ENCODE data around the gene GRIK2. TPM values are rescaled to one million over a fixed set of nuclear protein-coding genes. Genes with fewer than 3 reads are reported as not detected.
"Not testable (repeated sequence)": the region's sequence is repeated elsewhere in the genome, so short reads cannot be mapped to it uniquely, and the experiment has no call there.

GRIK2 gene
- total RNA-seq, 1 experiment from 2014 or later = 0.07 TPM

DNA sequence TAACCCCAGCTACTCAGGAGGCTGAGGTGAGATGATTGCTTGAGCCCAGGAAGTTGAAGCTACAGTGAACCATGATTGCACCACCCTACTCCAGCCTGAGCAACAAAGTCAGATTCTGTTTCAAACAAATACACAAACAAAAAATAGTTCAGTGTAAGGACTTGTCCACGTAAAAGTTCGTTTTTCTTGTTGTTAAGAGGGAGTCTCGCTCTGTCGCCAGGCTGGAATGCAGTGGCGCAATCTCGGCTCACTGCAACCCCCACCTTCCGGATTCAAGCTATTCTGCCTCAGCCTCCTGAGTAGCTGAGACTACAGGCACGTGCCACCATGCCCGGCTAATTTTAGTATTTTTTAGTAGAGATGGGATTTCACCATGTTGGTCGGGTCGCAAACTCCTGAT lies 245.4 kb downstream of the GRIK2 start:
- not testable (repeated sequence) for H3K79me2 ChIP-seq (ENCODE audit: low read length); H3K27ac ChIP-seq (ENCODE audit: low read length); H4K20me1 ChIP-seq (ENCODE audit: insufficient read depth, low read depth, low read length); H2AFZ ChIP-seq (ENCODE audit: low read length); H3K27me3 ChIP-seq (ENCODE audit: low read length); DNase-seq; H3K36me3 ChIP-seq (ENCODE audit: insufficient read depth, low read length); H3K4me2 ChIP-seq (ENCODE audit: low read depth, low read length, poor library complexity, severe bottlenecking); H3K9me2 ChIP-seq (replicated peaks; ENCODE audit: insufficient read depth, low read length); H3K9me3 ChIP-seq (ENCODE audit: low read length); H3K9ac ChIP-seq (ENCODE audit: low read length); H3K4me1 ChIP-seq (ENCODE audit: low read length); H3K4me3 ChIP-seq (ENCODE audit: low read length)

DNA sequence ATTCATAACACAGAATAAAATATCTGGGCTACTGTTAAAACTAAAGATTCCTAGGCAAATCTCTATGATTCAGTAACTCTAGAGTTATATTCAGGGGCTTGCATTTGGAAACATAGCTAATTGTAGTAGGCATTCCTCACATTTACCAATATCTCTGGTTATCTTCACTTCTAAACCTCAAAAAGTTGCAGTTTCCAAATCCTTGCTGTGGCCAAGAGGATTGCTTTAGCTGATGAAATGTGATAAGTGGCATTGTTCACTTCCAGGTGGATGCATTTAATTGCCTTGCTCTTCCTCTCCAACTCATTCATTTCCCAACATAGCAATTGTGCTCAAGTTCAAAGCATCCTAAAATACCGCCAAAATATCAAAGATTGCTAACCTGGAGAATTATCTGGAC lies 246.6 kb downstream of the GRIK2 start:
- no peaks in the 10 kb centered on the region for H3K36me3 ChIP-seq (ENCODE audit: insufficient read depth, low read length)
- H3K9me2 ChIP-seq (replicated peaks; ENCODE audit: insufficient read depth, low read length) = no peaks in the 10 kb centered on the region
- DNase-seq = no peak
- H3K4me2 ChIP-seq (ENCODE audit: low read depth, low read length, poor library complexity, severe bottlenecking) = no peak overlapping the region
- H3K9ac ChIP-seq (ENCODE audit: low read length) = no peak overlapping the region
- H3K9me3 ChIP-seq (ENCODE audit: low read length) = no peaks in the 10 kb centered on the region
- no peak overlapping the region for H3K27ac ChIP-seq (ENCODE audit: low read length)
- no peak overlapping the region for H3K4me3 ChIP-seq (ENCODE audit: low read length)
- H3K4me1 ChIP-seq (ENCODE audit: low read length) = no peaks in the 10 kb centered on the region
- H4K20me1 ChIP-seq (ENCODE audit: insufficient read depth, low read depth, low read length) = no peaks in the 10 kb centered on the region
- no peak overlapping the region for H2AFZ ChIP-seq (ENCODE audit: low read length)
- no peaks in the 10 kb centered on the region for H3K79me2 ChIP-seq (ENCODE audit: low read length)
- no peaks in the 10 kb centered on the region for H3K27me3 ChIP-seq (ENCODE audit: low read length)

DNA sequence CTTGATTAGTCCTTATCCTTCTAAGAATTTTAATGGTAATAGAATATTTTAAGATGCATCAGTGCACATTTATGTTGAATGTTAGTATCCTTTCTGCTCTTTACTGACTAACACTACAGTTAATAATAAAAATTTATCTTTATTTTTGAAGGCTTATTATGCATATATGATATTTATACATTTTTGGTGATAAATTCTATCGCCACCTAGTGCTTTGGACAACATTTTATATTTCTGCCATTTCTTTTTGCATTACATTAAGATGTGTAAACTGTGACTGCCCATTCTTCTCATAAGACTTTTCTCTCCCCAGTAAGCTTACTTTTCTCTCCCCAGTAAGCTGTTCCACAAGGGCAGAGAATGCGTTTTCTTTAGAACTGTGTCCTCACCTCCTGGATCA lies 252.3 kb downstream of the GRIK2 start:
- Histone ChIP-seq H3K9me2 (replicated peaks; ENCODE audit: insufficient read depth, low read length) (no peaks in the 10 kb centered on the region), H3K27me3 (ENCODE audit: low read length) (no peaks in the 10 kb centered on the region), H3K27ac (ENCODE audit: low read length) (no peak overlapping the region), H3K36me3 (ENCODE audit: insufficient read depth, low read length) (no peaks in the 10 kb centered on the region), H2AFZ (ENCODE audit: low read length) (no peak overlapping the region), H3K9ac (ENCODE audit: low read length) (no peak overlapping the region), H3K4me1 (ENCODE audit: low read length) (no peaks in the 10 kb centered on the region), H3K4me2 (ENCODE audit: low read depth, low read length, poor library complexity, severe bottlenecking) (no peak overlapping the region), H3K79me2 (ENCODE audit: low read length) (no peaks in the 10 kb centered on the region), H3K4me3 (ENCODE audit: low read length) (no peak overlapping the region), H4K20me1 (ENCODE audit: insufficient read depth, low read depth, low read length) (no peaks in the 10 kb centered on the region), H3K9me3 (ENCODE audit: low read length) (no peaks in the 10 kb centered on the region)
- no peak for DNase-seq

DNA sequence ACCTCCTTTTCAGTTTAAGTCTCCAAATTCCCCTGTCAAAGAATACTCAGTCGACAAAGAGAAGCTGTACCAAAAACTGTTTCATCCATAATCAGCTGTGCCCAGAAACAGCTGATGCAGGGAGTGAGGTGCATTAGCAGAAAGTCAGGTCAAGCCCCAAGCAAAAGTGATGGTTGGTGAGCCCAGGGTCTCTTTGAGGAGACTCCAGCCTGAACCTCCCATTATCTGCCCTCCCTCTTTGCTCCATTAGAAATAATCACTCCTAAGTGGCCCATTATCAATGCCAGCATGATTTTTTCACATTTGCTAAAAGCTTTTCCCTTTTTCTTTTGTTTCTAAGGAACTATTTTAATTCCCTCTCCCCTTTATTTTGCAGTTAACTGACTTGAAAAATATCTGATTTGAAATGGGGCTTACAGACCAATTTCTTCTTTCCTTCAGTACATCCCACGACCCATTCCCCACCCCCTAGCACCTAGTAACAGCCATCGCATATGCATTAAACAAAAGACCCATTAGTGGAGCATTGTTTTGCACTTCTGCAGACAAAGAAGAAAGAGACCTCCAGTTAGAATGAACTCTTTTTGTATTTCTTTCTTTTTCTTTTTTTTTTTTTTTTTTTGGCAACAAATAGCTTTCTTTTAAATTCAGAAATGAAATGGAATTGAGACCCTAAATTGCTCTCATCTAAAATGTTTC lies 257.0 kb downstream of the GRIK2 start:
- no peaks in the 10 kb centered on the region for H3K9me3 ChIP-seq (ENCODE audit: low read length)
- H4K20me1 ChIP-seq (ENCODE audit: insufficient read depth, low read depth, low read length) = no peaks in the 10 kb centered on the region
- H3K27me3 ChIP-seq (ENCODE audit: low read length) = no peaks in the 10 kb centered on the region
- no peak overlapping the region for H3K9ac ChIP-seq (ENCODE audit: low read length)
- H3K4me1 ChIP-seq (ENCODE audit: low read length) = no peaks in the 10 kb centered on the region
- H3K27ac ChIP-seq (ENCODE audit: low read length) = no peak overlapping the region
- no peak overlapping the region for H3K4me3 ChIP-seq (ENCODE audit: low read length)
- H3K79me2 ChIP-seq (ENCODE audit: low read length) = no peaks in the 10 kb centered on the region
- no peaks in the 10 kb centered on the region for H3K36me3 ChIP-seq (ENCODE audit: insufficient read depth, low read length)
- H3K9me2 ChIP-seq (replicated peaks; ENCODE audit: insufficient read depth, low read length) = no peaks in the 10 kb centered on the region
- no peak for DNase-seq
- H2AFZ ChIP-seq (ENCODE audit: low read length) = no peak overlapping the region
- H3K4me2 ChIP-seq (ENCODE audit: low read depth, low read length, poor library complexity, severe bottlenecking) = no peak overlapping the region

DNA sequence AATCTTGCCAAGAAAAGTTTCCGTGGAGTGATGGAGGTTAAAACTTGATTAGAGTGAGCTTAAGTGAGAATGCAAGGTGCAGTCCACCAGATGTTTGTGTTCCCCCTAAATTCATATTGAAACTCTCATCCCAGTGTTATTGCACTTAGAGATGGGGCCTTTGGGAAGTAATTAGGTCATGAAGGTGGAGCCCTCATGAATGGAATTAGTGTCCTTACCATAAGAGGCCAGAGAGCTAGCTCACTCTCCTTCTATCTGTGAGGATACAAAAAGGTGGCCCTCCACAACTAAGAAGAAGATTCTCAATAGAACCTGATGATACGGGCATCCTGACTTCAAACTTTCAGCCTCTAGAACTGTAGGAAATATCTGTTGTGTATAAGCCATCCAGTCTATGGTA lies 258.6 kb downstream of the GRIK2 start:
- H3K9me3 ChIP-seq (ENCODE audit: low read length) = no peaks in the 10 kb centered on the region
- no peak overlapping the region for H2AFZ ChIP-seq (ENCODE audit: low read length)
- H3K36me3 ChIP-seq (ENCODE audit: insufficient read depth, low read length) = no peaks in the 10 kb centered on the region
- no peaks in the 10 kb centered on the region for H3K27me3 ChIP-seq (ENCODE audit: low read length)
- H3K4me2 ChIP-seq (ENCODE audit: low read depth, low read length, poor library complexity, severe bottlenecking) = no peak overlapping the region
- H4K20me1 ChIP-seq (ENCODE audit: insufficient read depth, low read depth, low read length) = no peaks in the 10 kb centered on the region
- no peaks in the 10 kb centered on the region for H3K4me1 ChIP-seq (ENCODE audit: low read length)
- H3K79me2 ChIP-seq (ENCODE audit: low read length) = no peaks in the 10 kb centered on the region
- H3K9me2 ChIP-seq (replicated peaks; ENCODE audit: insufficient read depth, low read length) = no peaks in the 10 kb centered on the region
- no peak overlapping the region for H3K9ac ChIP-seq (ENCODE audit: low read length)
- no peak overlapping the region for H3K4me3 ChIP-seq (ENCODE audit: low read length)
- DNase-seq = no peak
- H3K27ac ChIP-seq (ENCODE audit: low read length) = no peak overlapping the region

DNA sequence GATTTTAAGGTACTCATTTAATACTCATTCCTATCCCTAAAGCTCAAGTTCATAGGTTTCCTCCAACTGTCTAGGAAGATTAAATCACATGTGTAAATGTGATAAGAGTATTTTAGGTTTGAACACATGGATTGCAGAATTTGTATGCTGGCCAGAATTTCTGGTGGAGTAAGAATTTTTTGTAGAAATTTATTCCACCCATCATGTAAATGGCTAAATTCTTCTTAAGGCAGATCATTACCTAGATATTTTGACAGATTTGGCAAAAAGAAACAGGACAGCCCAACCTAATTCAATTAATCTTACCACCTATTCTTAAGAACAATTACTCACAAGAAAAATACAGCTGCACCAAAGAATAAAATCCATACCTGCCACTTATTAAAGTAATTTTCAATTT lies 261.6 kb downstream of the GRIK2 start:
- Histone ChIP-seq H3K4me2 (ENCODE audit: low read depth, low read length, poor library complexity, severe bottlenecking) (no peak overlapping the region), H3K9me3 (ENCODE audit: low read length) (no peaks in the 10 kb centered on the region), H3K36me3 (ENCODE audit: insufficient read depth, low read length) (no peaks in the 10 kb centered on the region), H3K4me3 (ENCODE audit: low read length) (no peak overlapping the region), H3K4me1 (ENCODE audit: low read length) (no peaks in the 10 kb centered on the region), H3K27ac (ENCODE audit: low read length) (no peak overlapping the region), H3K79me2 (ENCODE audit: low read length) (no peaks in the 10 kb centered on the region), H3K9ac (ENCODE audit: low read length) (no peak overlapping the region), H3K9me2 (replicated peaks; ENCODE audit: insufficient read depth, low read length) (no peaks in the 10 kb centered on the region), H4K20me1 (ENCODE audit: insufficient read depth, low read depth, low read length) (no peaks in the 10 kb centered on the region), H2AFZ (ENCODE audit: low read length) (no peak overlapping the region), H3K27me3 (ENCODE audit: low read length) (no peaks in the 10 kb centered on the region)
- DNase-seq = no peak

DNA sequence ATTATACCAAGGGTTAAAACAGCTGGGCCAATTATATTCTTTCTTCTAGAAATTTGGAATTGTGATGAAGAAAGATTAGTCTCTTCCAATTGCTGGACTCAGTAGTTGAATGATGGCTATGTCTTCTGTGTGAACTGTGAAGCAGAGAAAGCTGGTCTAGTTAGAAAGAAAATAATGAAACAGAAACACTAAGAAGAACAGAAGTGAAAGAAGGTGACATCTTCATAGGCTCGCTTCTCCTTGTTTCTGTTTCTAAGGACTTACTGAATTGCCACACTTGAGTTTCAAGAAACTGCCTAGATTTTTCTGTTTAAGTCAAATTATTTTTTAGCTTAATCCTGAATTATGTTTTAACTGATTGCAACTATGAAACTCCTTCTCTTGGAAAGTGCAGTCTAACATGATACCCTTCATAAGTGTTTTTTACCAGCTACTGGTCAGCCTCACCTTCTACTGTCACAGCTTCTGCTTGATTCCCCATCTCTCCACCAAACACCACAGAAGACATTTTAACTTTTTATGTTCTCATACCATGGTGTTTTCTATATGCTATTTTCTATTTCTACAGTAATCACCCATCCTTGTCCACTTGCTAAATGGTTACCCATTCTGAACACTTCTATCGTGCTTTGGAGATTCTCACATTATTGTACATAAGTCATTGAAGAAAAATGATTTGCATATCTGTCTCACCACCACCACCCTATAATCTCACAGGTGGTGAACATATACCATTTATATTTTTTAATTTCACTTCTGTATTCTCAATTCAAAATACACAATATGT lies 268.8 kb downstream of the GRIK2 start:
- Histone ChIP-seq H3K4me2 (ENCODE audit: low read depth, low read length, poor library complexity, severe bottlenecking) (no peak overlapping the region), H2AFZ (ENCODE audit: low read length) (no peak overlapping the region), H3K9me3 (ENCODE audit: low read length) (no peaks in the 10 kb centered on the region), H3K4me3 (ENCODE audit: low read length) (no peak overlapping the region), H3K36me3 (ENCODE audit: insufficient read depth, low read length) (no peaks in the 10 kb centered on the region), H4K20me1 (ENCODE audit: insufficient read depth, low read depth, low read length) (no peaks in the 10 kb centered on the region), H3K4me1 (ENCODE audit: low read length) (peaks cover 7% of the 10 kb centered on the region), H3K79me2 (ENCODE audit: low read length) (no peaks in the 10 kb centered on the region), H3K9ac (ENCODE audit: low read length) (no peak overlapping the region), H3K27me3 (ENCODE audit: low read length) (no peaks in the 10 kb centered on the region), H3K9me2 (replicated peaks; ENCODE audit: insufficient read depth, low read length) (no peaks in the 10 kb centered on the region), H3K27ac (ENCODE audit: low read length) (no peak overlapping the region)
- no peak for DNase-seq

DNA sequence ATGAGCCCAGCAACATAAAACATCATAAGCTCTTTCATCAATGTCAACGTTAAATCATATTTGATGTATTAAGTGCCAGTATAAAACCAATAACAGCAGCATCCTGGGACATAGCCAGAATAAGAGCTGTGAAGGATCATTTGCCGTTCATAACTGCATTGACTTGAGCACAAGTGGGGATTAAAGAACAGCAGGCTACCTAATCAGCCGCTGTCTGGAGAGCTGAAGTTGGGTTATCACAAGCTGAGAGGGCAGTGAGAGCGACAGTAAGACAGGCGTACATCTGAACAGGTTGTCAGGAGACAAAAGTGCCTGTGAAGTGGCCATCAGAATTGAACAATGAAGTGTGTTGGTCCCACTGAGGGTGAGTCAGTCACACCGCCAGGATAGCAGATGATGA lies 269.6 kb downstream of the GRIK2 start:
- Histone ChIP-seq H3K27ac (ENCODE audit: low read length) (no peak overlapping the region), H3K9me2 (replicated peaks; ENCODE audit: insufficient read depth, low read length) (no peaks in the 10 kb centered on the region), H3K79me2 (ENCODE audit: low read length) (no peaks in the 10 kb centered on the region), H2AFZ (ENCODE audit: low read length) (no peak overlapping the region), H3K9me3 (ENCODE audit: low read length) (no peaks in the 10 kb centered on the region), H3K4me3 (ENCODE audit: low read length) (no peak overlapping the region), H3K27me3 (ENCODE audit: low read length) (no peaks in the 10 kb centered on the region), H3K9ac (ENCODE audit: low read length) (no peak overlapping the region), H3K4me2 (ENCODE audit: low read depth, low read length, poor library complexity, severe bottlenecking) (no peak overlapping the region), H3K4me1 (ENCODE audit: low read length) (peaks cover 7% of the 10 kb centered on the region), H3K36me3 (ENCODE audit: insufficient read depth, low read length) (no peaks in the 10 kb centered on the region), H4K20me1 (ENCODE audit: insufficient read depth, low read depth, low read length) (no peaks in the 10 kb centered on the region)
- DNase-seq = no peak
